RWPE2 (cell line): ENCODE results near the gene PAQR5.
A peak's percentile ranks its signal among the peaks of the same experiment; 100 is the strongest.

ENCODE experiments used
- ATAC-seq: fragments of 200-7000 bp; cut with Tn5 transposase; 3 replicates; pipeline ENCODE4 v1.9.1; 2021; ENCODE audit warnings: low read depth
- DNase-seq: peaks from one replicate; pipeline ENCODE4 v3.0.0-alpha.2; 2020; ENCODE audit warnings: low spot score
- H3K27ac ChIP-seq: fragments of 450-650 bp; 2 replicates; pipeline ENCODE4 v1.5.1; 2017; ENCODE audit warnings: mild to moderate bottlenecking; ENCODE audit not compliant: poor library complexity, severe bottlenecking
- H3K27me3 ChIP-seq: fragments of 250-450 bp; sonication (Bioruptor Pico); 2 replicates; pipeline ENCODE4 v1.5.1; 2021; ENCODE audit warnings: mild to moderate bottlenecking, moderate library complexity; ENCODE audit not compliant: insufficient read depth, poor library complexity, severe bottlenecking
- H3K36me3 ChIP-seq: fragments of 250-450 bp; sonication (Bioruptor Pico); 2 replicates; pipeline ENCODE4 v1.5.1; 2020; ENCODE audit warnings: low read depth, mild to moderate bottlenecking, moderate library complexity
- H3K4me1 ChIP-seq: fragments of 250-450 bp; sonication (Bioruptor Pico); 2 replicates; pipeline ENCODE4 v1.5.1; 2021; ENCODE audit warnings: mild to moderate bottlenecking, moderate library complexity; ENCODE audit not compliant: insufficient read depth, poor library complexity, severe bottlenecking
- H3K4me3 ChIP-seq: fragments of 250-450 bp; sonication (Bioruptor Pico); 2 replicates; pipeline ENCODE4 v1.5.1; 2021; ENCODE audit warnings: mild to moderate bottlenecking, moderate library complexity; ENCODE audit not compliant: severe bottlenecking
- H3K9me3 ChIP-seq: fragments of 250-450 bp; sonication (Bioruptor Pico); 2 replicates; pipeline ENCODE4 v1.5.1; 2021; ENCODE audit warnings: mild to moderate bottlenecking, moderate library complexity; ENCODE audit not compliant: severe bottlenecking
- TF ChIP-seq, protein P1 (sequence below): fragments of 450-650 bp; IDR thresholded peaks from one replicate; pipeline ENCODE4 v1.5.1; 2017; ENCODE audit warnings: mild to moderate bottlenecking, moderate library complexity; ENCODE audit not compliant: poor library complexity, severe bottlenecking

The PAQR5 gene

GRCh38 chr15:69314736-69315135 lies 16.0 kb downstream of the PAQR5 start:
- no peaks in the 10 kb centered on the region for H3K36me3 ChIP-seq
- no peaks in the 10 kb centered on the region for H3K9me3 ChIP-seq
- no peak overlapping the region for H3K4me3 ChIP-seq
- TF ChIP-seq, protein P1, sequence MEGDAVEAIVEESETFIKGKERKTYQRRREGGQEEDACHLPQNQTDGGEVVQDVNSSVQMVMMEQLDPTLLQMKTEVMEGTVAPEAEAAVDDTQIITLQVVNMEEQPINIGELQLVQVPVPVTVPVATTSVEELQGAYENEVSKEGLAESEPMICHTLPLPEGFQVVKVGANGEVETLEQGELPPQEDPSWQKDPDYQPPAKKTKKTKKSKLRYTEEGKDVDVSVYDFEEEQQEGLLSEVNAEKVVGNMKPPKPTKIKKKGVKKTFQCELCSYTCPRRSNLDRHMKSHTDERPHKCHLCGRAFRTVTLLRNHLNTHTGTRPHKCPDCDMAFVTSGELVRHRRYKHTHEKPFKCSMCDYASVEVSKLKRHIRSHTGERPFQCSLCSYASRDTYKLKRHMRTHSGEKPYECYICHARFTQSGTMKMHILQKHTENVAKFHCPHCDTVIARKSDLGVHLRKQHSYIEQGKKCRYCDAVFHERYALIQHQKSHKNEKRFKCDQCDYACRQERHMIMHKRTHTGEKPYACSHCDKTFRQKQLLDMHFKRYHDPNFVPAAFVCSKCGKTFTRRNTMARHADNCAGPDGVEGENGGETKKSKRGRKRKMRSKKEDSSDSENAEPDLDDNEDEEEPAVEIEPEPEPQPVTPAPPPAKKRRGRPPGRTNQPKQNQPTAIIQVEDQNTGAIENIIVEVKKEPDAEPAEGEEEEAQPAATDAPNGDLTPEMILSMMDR = no peak
- no peak for ATAC-seq
- DNase-seq = peak; percentile 29
- H3K27me3 ChIP-seq = no peaks in the 10 kb centered on the region
- no peak overlapping the region for H3K27ac ChIP-seq
- no peaks in the 10 kb centered on the region for H3K4me1 ChIP-seq

DNA sequence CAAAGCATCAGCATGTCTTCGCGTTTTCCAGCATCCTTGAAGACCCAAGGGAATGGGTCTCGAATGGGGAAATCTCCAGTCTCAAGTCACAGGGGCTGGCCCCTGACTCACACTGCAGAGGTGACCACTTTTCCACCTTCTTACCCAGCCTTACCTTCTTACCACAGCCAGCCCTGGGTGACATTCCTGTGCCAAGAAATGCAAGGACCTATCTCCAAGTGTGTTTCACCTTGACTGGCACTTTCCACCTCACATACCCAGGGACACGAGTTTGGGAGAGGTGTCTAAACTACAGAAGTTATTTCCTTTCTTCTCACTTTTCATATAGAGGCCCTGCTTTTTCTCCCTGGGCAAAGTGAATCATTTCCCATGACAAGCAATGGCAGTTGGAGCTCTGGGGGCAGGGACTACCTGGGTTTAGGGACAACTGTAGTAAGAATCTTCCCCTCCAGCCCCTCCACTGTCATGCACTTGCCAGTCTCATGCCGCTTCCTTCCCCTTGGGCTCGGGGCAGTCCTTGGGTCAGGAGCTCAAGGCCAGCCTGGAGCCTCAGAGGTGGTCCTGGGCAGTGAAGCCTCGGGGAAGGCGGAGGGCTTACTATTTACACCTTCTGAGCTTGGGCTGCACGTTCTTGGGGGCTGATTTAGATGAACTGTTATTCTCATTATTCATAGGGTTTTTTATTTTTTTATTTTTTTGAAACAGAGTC lies 16.8 kb downstream of the PAQR5 start:
- ATAC-seq = no peak
- Histone ChIP-seq H3K27me3 (no peaks in the 10 kb centered on the region), H3K36me3 (no peaks in the 10 kb centered on the region), H3K27ac (no peak overlapping the region), H3K4me3 (no peak overlapping the region), H3K4me1 (no peaks in the 10 kb centered on the region), H3K9me3 (no peaks in the 10 kb centered on the region)
- peak; percentile 51 for DNase-seq
- TF ChIP-seq, protein P1 = no peak

DNA sequence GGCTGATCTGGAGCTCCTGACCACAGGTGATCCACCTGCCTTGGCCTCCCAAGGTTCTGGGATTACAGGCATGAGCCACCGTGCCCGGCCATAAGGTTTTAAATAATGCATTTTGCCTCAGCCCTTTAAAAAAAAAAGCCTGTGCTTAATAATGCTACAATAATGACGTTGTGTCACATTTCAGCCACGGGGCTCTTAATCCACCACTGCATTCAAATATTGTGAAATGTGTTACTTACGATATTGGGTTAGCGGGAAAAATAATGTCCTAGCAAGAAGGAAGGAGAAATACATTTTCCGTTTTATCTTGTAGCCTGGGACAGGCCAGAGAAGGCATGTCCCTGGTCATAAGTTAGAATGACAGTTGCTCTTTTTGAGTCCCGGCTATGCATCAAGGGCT lies 17.6 kb downstream of the PAQR5 start:
- Histone ChIP-seq H3K9me3 (no peaks in the 10 kb centered on the region), H3K27me3 (no peaks in the 10 kb centered on the region), H3K4me1 (no peaks in the 10 kb centered on the region), H3K36me3 (no peaks in the 10 kb centered on the region), H3K27ac (no peak overlapping the region), H3K4me3 (no peak overlapping the region)
- TF ChIP-seq, protein P1 = no peak
- ATAC-seq (no peak), DNase-seq (no peak)

GRCh38 chr15:69317392-69317841 lies 18.7 kb downstream of the PAQR5 start:
- H3K9me3 ChIP-seq = no peaks in the 10 kb centered on the region
- H3K4me3 ChIP-seq = no peak overlapping the region
- no peaks in the 10 kb centered on the region for H3K27me3 ChIP-seq
- H3K36me3 ChIP-seq = no peaks in the 10 kb centered on the region
- H3K27ac ChIP-seq = no peak overlapping the region
- no peak for ATAC-seq
- DNase-seq = peak; percentile 50
- H3K4me1 ChIP-seq = no peaks in the 10 kb centered on the region
- TF ChIP-seq, protein P1 = no peak

DNA sequence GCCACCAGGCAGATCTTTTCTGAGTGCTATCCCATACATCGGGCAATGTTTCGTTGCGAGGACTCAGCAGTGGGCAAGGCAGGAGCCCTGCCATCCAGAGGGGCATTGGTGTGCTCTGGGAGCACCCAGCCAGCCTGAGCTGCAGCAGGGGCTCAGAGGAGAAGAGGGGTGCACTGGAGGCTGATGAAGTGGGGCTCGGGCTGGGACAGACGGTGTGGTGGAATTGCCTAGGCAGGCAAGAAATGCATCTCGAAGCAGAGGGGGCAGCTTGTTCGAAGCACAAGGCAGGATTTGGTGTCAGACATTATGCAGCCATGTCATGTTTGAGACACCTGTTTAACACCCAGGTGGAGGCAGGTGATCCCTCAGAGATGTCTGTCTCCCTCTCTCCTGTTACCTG lies 19.3 kb downstream of the PAQR5 start:
- no peaks in the 10 kb centered on the region for H3K9me3 ChIP-seq
- H3K27me3 ChIP-seq = no peaks in the 10 kb centered on the region
- no peaks in the 10 kb centered on the region for H3K36me3 ChIP-seq
- ATAC-seq (no peak), DNase-seq (no peak)
- H3K4me1 ChIP-seq = no peaks in the 10 kb centered on the region
- no peak overlapping the region for H3K27ac ChIP-seq
- no peak overlapping the region for H3K4me3 ChIP-seq
- TF ChIP-seq, protein P1 = no peak
